Neutrophil (primary cell): ENCODE measurements around the gene FYN.

Experiments used
- H3K27ac ChIP-seq: fragments of 200-600 bp; sonication (generic); 2 replicates; pipeline ENCODE4 v1.5.1; 2016; ENCODE audit warnings: mild to moderate bottlenecking, moderate library complexity
- H3K27me3 ChIP-seq: fragments of 200-600 bp; sonication (generic); 2 replicates; pipeline ENCODE4 v1.6.0; 2016; ENCODE audit warnings: mild to moderate bottlenecking
- H3K36me3 ChIP-seq: fragments of 200-600 bp; sonication (generic); 2 replicates; pipeline ENCODE4 v1.5.1; 2017
- H3K4me1 ChIP-seq, 2 experiments: fragments of 200-600 bp in 1 of 2; sonication (generic) in 1 of 2; 1 replicate in 1 of 2; 2 replicates in 1 of 2; pipeline versions ENCODE4 v1.5.1 to v1.6.1; 2013 to 2016; ENCODE audit warnings: low read depth in 1 of 2, low read length in 1 of 2, mild to moderate bottlenecking in 1 of 2, moderate library complexity in 1 of 2; ENCODE audit not compliant: control insufficient read depth in 1 of 2, insufficient read depth in 1 of 2
- H3K4me3 ChIP-seq, 2 experiments: fragments of 200-600 bp in 1 of 2; sonication (generic) in 1 of 2; 1 replicate in 1 of 2; 2 replicates in 1 of 2; pipeline ENCODE4 v1.5.1; 2013 to 2016; ENCODE audit warnings: low read depth in 1 of 2, low read length in 1 of 2, mild to moderate bottlenecking in 1 of 2, moderate library complexity in 1 of 2
- H3K9me3 ChIP-seq: fragments of 200-600 bp; sonication (generic); 2 replicates; pipeline ENCODE4 v1.5.1; 2016
- CTCF ChIP-seq: fragments of 200-600 bp; sonication (generic); IDR thresholded peaks from 2 replicates; pipeline ENCODE4 v1.5.1; 2016; ENCODE audit warnings: antibody characterized with exemption

FYN gene

GRCh38 chr6:111718990-111719389, 154.3 kb downstream of the FYN start:
- H3K36me3 ChIP-seq = no peaks in the 10 kb centered on the region
- H3K4me1 ChIP-seq = no peaks in the 10 kb centered on the region
- H3K9me3 ChIP-seq = no peaks in the 10 kb centered on the region
- no peak overlapping the region for H3K27ac ChIP-seq
- no peak for TF ChIP-seq CTCF
- H3K4me3 ChIP-seq = no peak overlapping the region
- H3K27me3 ChIP-seq = no peaks in the 10 kb centered on the region

- Histone ChIP-seq H3K9me3 (no peaks in the 10 kb centered on the region), H3K36me3 (no peaks in the 10 kb centered on the region), H3K27me3 (no peaks in the 10 kb centered on the region), H3K4me1 (no peaks in the 10 kb centered on the region), H3K4me3 (no peak overlapping the region), H3K27ac (no peak overlapping the region)
- TF ChIP-seq CTCF = no peak
Measured at GRCh38 chr6:111718326-111718725, 154.9 kb downstream of the FYN start.

GRCh38 chr6:111717621-111718020, 155.6 kb downstream of the FYN start:
- Histone ChIP-seq H3K36me3 (no peaks in the 10 kb centered on the region), H3K4me3 (no peak overlapping the region), H3K27ac (no peak overlapping the region), H3K4me1 (no peaks in the 10 kb centered on the region), H3K9me3 (no peaks in the 10 kb centered on the region), H3K27me3 (no peaks in the 10 kb centered on the region)
- no peak for TF ChIP-seq CTCF

- no peak overlapping the region for H3K4me3 ChIP-seq
- H3K9me3 ChIP-seq = no peaks in the 10 kb centered on the region
- no peaks in the 10 kb centered on the region for H3K4me1 ChIP-seq
- H3K36me3 ChIP-seq = no peaks in the 10 kb centered on the region
- no peak overlapping the region for H3K27ac ChIP-seq
- H3K27me3 ChIP-seq = no peaks in the 10 kb centered on the region
- no peak for TF ChIP-seq CTCF
Measured at GRCh38 chr6:111716325-111716724, 156.9 kb downstream of the FYN start.

- no peaks in the 10 kb centered on the region for H3K36me3 ChIP-seq
- H3K27ac ChIP-seq = no peak overlapping the region
- no peaks in the 10 kb centered on the region for H3K27me3 ChIP-seq
- TF ChIP-seq CTCF = no peak
- H3K9me3 ChIP-seq = no peaks in the 10 kb centered on the region
- no peak overlapping the region for H3K4me3 ChIP-seq
- no peaks in the 10 kb centered on the region for H3K4me1 ChIP-seq
Measured at GRCh38 chr6:111715321-111715720, 157.9 kb downstream of the FYN start.
